A204.1 (cell line): ENCODE measurements around the gene CHRNA3.

Experiments
- FAIRE-seq: peaks from 2 replicates; lab custom pipeline; 2012; peaks lifted over from hg19 to GRCh38; lab: Jason Lieb, UNC

Gene CHRNA3

DNA sequence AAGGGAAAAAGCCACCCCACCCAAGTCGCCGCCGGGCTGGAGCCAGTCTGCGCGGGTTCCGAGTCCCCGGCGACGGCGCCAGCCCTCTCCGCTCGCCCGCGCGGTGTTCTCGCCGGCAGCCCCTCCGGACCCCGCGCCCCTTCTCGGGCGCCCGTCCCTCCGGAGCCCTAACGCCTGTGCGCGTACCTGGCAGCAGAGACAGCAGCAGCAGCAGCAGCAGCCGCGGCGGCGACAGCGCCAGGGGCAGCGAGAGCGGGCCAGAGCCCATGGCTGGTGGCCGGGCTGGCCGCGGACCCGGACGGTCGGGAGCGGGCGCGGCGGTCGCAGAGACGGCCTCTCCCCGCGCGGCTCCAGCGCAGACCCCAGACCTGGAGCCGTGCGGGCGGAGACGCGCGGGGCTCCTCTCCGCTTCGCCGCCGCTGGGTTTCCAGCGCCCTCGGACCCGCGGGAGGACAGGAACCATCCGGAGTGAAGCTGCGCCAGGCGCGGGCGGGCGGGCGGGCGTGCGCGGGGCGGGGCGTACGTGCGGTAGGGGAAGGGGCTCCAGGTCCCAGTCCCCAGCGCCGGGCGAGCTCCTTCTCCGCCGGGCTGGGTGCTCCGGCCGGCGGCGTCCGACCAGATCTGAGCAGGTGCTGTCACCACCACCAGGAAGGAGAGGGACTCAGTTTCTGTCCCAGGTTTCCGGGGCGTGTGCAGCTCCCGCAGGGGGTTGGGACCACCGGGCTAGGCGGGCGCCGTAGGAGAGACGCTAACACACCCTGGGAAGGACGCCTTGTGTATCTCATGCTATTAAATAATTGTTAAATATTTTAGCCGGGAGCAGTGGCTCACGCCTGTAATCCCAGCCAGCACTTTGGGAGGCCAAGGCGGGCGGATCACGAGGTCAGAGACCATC, at the start of gene CHRNA3:
Gene CHRNA3 (minus strand): TSS at position 470 of the 895 bp plus-strand sequence. CDS start 202 bp downstream, at position 268.
- FAIRE-seq, result no peak

DNA sequence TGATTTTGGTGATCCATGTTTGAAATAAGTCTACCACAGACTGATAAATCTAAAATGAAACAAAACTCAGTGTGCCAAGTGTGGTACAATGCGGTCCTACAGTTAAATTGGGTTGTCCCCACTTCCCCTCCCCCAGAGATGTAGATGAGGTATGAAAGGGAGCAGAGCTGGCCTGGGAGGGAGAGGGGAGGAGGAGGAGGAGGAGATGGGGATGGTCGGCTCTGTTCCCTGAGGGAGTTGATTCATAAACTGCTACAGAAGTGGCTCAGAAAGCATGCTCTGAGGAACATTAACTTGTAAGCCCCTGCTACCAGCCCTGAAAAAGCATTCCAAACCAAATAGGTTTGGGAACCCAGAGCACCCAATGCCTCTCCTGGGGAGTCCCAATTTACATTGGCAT, 48.2 kb upstream of the CHRNA3 start:
- no peak for FAIRE-seq

GRCh38 chr15:78667578-78668236, 46.9 kb upstream of the CHRNA3 start:
- FAIRE-seq, result no peak

- FAIRE-seq, result no peak
Measured at GRCh38 chr15:78666010-78666409, 45.2 kb upstream of the CHRNA3 start.

GRCh38 chr15:78663703-78664102, 42.9 kb upstream of the CHRNA3 start:
- no peak for FAIRE-seq

DNA sequence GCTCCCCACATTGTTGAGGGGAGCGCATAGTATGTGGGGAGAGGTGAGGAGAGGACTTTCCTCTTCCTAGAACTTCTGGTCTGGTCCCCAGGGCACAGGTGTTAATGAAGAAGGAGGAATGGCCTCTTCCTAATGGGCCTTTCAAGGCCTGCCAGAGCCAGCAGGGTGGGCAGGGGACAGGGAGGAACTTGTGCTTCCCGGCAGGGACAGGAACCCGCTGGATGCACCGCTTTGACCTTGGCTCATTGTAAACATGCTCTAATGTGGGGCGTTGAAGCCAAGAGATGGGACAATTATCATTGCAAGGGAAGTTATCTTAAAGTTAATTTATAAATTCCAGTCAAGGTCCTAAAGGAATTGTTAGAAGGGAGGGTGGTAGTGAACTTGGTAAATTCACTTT, 41.2 kb upstream of the CHRNA3 start:
- FAIRE-seq, result no peak

GRCh38 chr15:78661001-78661400, 40.2 kb upstream of the CHRNA3 start:
- FAIRE-seq, result no peak

- FAIRE-seq, result no peak
Measured at GRCh38 chr15:78660584-78660983, 39.8 kb upstream of the CHRNA3 start.

- FAIRE-seq, result no peak
Measured at GRCh38 chr15:78658823-78659222, 38.0 kb upstream of the CHRNA3 start.

- FAIRE-seq, result no peak
Measured at GRCh38 chr15:78654272-78654671, 33.5 kb upstream of the CHRNA3 start.

DNA sequence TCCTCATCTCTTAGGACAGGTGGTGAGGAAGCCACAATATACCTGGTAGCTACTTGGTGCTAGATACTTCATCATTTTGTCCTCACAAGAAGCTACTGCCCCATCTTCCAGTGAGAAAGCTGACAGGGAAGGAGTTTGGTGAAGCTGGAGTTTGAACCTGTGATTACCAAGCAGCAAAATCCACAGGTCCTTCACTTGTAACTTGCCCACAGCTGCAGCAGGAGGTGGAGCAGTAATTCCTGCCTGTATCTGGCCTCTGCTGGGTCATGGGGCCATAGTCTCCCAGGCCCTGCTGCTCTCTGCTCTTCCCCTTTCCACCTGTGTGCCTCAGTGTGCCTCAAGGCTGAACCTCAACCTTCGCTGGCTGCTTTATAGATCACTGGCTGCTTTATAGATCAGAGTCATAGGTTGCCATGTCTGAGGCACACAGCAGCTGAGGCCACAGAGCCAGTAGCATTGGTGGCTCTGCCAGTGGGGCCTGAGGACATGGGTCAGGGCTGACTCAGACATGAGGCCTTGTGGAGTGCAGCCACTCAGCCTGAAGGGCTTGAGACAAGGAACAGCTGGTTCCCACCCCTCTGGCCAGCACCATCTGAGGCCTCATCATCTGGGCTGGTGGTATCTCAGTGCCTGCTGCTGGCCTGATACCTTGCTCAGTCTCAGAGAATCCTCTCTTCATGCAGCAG, 31.3 kb upstream of the CHRNA3 start:
- no peak for FAIRE-seq

GRCh38 chr15:78651007-78651406, 30.2 kb upstream of the CHRNA3 start:
- FAIRE-seq, result no peak

DNA sequence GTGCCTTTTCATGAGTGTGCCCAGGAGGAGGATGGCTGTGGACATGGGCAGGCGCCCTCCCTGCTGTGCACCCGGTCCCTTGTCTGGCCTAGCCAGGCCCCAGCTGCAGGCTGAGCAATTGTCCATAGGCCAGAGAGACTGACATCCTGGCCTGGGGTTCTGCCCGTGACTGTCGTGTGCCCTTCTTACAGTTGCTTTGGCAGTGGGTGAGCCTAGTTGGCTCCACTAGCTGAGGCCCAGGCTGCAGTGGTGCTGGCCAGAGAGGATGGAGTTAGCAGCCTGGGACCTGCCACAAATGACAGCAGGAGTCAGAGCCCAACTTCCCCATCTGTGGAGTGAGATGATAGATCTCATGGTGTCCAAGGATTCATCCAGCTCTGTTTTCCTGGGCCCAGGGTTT, 29.2 kb upstream of the CHRNA3 start:
- FAIRE-seq, result no peak

DNA sequence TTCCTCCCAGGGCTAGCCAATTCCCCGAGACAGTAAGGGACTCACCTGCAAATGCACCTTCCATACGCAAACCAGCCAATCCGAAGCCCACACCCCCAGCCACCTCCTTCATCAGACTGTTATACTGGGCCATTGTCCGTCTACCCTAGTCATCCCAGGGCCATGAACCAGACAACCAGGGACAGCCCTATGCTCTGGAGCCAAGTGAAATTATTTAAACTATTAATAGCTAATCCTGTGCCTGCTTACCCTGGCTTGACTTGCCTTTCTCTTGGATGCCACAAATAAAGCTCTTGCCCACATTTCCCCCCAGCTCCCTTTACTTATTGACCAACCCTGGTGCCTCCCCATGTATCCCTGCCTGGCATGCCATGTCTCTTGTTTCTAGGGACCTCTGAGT, 24.2 kb upstream of the CHRNA3 start:
- FAIRE-seq, result no peak

DNA sequence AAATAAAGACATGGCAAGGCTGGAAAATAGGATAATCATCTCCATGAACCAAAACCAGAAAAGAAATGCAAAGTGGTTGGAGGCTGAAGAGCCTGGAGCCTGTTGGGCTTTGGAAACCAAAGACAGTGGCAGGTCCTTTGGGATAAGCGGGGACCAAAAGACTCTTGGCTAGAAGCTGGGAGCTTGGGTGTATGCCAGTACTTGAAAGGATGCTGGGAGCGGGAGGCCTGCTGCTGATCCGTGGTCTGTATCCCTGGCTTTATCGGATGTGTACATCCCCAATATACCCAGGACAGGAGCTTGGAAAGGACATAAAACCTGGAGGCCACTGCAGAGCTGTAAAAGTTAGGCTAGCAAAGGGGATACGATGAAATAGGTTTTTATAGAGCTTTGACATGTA, 21.5 kb upstream of the CHRNA3 start:
- no peak for FAIRE-seq

DNA sequence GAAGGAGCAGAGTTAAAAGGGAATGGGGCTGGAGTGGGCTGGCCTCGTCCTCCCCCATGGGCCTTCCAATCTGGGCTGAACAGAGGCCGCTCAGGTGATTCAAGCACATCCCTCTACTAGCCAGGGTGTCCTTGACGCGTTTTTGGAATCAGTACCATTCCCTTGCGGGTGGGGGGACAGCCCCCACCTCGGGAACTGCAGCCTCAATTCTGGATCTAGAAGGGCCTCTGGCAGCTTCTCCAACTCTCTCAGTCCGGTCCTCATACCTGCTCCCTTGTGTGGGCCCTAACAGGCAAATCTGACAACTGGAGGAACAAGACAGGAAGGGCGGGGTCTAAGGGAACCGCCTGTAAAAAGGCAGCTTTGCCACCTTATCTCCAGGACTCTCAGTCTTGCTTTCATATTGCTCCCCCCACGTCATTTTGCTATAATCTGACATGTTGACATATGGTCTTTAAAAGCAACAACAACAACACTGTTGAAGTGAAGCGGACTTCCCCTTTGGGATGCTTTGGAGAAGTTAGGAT, 21.0 kb upstream of the CHRNA3 start:
- FAIRE-seq, result no peak

DNA sequence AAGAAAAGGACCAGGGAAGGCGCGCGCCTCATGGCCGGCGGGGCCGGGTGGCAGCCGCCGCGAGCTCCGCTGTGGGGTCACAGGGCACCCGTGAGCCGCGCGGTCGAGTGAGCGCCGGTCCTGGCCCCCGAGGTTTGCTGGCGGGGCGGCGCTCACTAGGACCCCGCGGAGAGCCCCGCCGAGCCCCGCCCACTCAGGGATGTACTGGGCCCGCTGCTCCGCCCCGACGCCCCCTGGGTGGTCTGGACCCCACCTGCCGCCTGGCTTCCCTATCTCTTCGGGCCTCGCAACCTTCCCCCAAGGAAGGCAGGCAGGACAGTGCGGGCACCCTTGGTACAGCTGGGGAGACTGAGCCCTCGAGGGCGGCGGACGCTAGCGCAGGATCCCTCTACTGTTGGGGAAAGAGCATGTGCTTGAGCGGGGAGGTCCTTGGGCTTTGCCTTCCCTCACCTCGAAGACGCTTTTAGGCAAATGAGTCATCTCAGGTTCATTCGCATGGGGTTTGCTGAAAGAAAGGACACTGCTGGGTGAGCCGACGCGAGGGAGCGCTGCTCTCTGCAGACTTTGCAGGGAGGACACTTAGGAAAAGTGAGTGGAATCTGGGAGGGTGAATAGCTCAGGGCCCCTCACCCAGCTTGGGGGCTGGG, 20.4 kb upstream of the CHRNA3 start, which contains the start of gene CHRNB4:
Gene CHRNB4 (minus strand): TSS at position 109 of the 647 bp plus-strand sequence. CDS start 77 bp downstream, at position 32.
- FAIRE-seq, result no peak

GRCh38 chr15:78640527-78641101, 19.8 kb upstream of the CHRNA3 start:
- no peak for FAIRE-seq

DNA sequence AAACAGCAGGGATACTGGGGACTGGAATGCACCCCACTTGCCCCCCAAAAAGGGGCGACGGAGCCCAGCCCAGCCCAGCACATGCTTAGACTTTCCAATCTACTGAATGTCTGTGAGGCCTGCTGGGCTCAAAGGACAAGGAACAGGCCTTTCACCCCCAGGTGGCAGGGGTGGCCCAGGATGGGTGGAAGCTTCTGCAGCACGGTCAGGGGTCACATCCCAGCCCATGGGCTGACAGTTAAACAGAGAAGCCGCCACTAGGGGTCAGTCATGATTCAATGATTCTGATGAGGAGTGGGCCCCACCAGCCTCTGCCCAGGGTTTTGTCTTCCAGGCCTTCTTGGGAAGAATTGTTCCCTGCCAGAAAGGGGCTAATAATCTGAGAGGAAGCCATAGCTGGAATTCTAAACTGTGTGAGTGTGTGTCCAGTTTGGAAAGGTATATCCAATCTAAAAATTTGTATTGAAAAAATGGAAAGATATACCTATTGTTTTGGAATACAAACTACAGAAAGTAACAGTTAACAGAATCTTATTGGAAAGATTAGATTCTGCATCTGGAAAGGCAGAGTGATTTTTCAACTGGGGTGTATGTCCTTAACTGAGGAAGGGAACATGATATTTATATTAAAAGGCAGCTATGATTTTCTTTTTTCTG, 18.0 kb upstream of the CHRNA3 start:
- FAIRE-seq, result no peak

DNA sequence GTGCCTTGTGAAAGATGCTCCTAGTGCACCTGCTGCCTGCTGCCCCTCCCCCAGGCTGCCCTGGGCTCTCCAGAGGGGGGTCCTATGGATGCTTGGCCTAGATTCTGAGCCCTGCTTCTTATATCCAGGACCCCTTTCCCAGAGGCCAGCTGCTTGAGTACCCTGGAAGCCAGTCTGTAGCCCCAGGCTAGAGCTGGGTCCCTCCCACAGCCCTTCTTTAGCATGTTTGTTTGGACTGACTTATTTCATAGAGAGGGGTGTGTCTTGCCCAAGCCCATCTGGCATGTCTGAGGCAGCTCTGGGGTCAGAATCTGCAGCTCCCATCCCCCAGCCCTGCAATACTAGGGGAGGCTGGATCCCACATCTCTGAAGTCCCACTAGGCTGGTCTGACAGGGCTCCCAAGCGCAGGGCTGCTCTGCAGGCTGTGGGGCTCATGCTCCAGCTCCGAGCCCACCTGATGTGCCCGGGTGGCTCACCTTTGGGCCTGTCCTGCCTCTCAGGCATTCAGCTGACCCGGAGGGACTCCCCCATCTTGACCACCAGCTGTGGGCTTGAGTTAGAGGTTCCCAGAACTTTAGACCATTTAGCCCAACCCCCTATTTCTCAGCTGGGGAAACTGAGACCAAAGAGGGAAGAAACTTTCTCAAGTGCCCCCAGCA, 17.1 kb upstream of the CHRNA3 start:
- FAIRE-seq, result no peak

DNA sequence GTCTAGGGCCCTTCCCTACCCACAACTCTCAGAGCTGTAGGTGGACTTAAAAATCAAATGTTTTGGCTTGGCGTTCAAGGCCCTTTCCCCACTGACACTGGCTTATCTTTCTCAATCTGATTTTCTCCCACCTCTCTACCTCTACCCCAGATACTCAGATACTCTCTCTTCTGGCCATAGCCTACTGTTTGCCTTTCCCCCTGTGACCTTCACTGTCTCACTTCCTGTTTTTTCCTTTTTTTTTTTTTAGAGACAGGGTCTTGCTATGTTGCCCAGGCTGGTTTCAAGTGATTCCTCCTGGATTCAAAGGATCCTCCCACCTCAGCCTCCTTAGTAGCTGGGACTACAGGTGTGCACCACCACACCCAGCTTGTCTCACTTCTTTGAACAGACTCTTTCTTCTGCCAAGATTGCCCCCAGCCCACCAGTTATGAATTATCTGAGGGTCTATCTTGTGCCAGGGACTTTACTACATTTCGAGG, 15.6 kb upstream of the CHRNA3 start:
- no peak for FAIRE-seq
